Gastrocnemius medialis (tissue), 4 donors: ENCODE results near the gene ENPP3.

Experiments used
- POLR2A ChIP-seq, 2 donors: fragments of 450-650 bp; IDR thresholded peaks; one replicate each; pipeline ENCODE4 v1.6.1; 2017; ENCODE audit warnings: antibody characterized with exemption in 2 of 2, mild to moderate bottlenecking in 2 of 2, moderate library complexity in 2 of 2
- TF ChIP-seq, protein P1 (sequence below), 5 experiments: fragments of 450-650 bp in 3 of 5; fragments of 200-600 bp in 2 of 5; sonication (generic) in 2 of 5; IDR thresholded peaks in 4 of 5; conservative IDR thresholded peaks in 1 of 5; 1 replicate in 4 of 5; 2 replicates in 1 of 5; pipeline ENCODE4 v1.5.1; 2016 to 2019; ENCODE audit warnings: antibody characterized with exemption in 5 of 5, mild to moderate bottlenecking in 3 of 5, moderate library complexity in 3 of 5

- no peak for TF ChIP-seq POLR2A (IDR thresholded peaks at IDR 0.05)
- TF ChIP-seq, protein P1, sequence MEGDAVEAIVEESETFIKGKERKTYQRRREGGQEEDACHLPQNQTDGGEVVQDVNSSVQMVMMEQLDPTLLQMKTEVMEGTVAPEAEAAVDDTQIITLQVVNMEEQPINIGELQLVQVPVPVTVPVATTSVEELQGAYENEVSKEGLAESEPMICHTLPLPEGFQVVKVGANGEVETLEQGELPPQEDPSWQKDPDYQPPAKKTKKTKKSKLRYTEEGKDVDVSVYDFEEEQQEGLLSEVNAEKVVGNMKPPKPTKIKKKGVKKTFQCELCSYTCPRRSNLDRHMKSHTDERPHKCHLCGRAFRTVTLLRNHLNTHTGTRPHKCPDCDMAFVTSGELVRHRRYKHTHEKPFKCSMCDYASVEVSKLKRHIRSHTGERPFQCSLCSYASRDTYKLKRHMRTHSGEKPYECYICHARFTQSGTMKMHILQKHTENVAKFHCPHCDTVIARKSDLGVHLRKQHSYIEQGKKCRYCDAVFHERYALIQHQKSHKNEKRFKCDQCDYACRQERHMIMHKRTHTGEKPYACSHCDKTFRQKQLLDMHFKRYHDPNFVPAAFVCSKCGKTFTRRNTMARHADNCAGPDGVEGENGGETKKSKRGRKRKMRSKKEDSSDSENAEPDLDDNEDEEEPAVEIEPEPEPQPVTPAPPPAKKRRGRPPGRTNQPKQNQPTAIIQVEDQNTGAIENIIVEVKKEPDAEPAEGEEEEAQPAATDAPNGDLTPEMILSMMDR (IDR thresholded peaks at IDR 0.05 in 4 of 5, conservative IDR thresholded peaks at IDR 0.05 in 1 of 5): no peak
Observed at GRCh38 chr6:131728296-131728939, 91.3 kb downstream of the ENPP3 start.
